Heart left ventricle (tissue), 16 donors: ENCODE results near the gene SIL1. TPM values are rescaled to one million over a fixed set of nuclear protein-coding genes. Genes with fewer than 3 reads are reported as not detected.

ENCODE experiments used
- ATAC-seq, 4 donors: fragments of 200-7000 bp; cut with Tn5 transposase; one replicate each; pipeline ENCODE4 v1.9.1; 2020 to 2022; ENCODE audit warnings: moderate library complexity in 4 of 4, mild to moderate bottlenecking in 3 of 4, moderate number of reproducible peaks in 1 of 4
- DNase-seq, 5 donors: peaks; one replicate each; pipeline ENCODE4 v3.0.0-alpha.2; 2020
- H3K27ac ChIP-seq, 12 donors: fragments of 200-600 bp; sonication (generic) in 4 of 12; one replicate each; pipeline versions ENCODE4 v1.5.0 to v1.8.0; 2016 to 2022; ENCODE audit warnings: mild to moderate bottlenecking in 2 of 12
- H3K27me3 ChIP-seq, 9 donors: fragments of 200-600 bp; sonication (generic) in 2 of 9; one replicate each; pipeline versions ENCODE4 v1.5.1 to v1.8.0; 2016 to 2022; ENCODE audit warnings: mild to moderate bottlenecking in 3 of 9
- H3K36me3 ChIP-seq, 9 donors: fragments of 200-600 bp; sonication (generic) in 2 of 9; one replicate each; pipeline versions ENCODE4 v1.5.0 to v1.8.0; 2018 to 2022; ENCODE audit warnings: mild to moderate bottlenecking in 2 of 9
- H3K4me1 ChIP-seq, 12 donors: fragments of 200-600 bp; sonication (generic) in 4 of 12; one replicate each; pipeline versions ENCODE4 v1.5.0 to v1.8.0; 2016 to 2022; ENCODE audit warnings: mild to moderate bottlenecking in 3 of 12
- H3K4me3 ChIP-seq, 12 donors: fragments of 200-600 bp; sonication (generic) in 4 of 12; one replicate each; pipeline versions ENCODE4 v1.5.0 to v1.8.0; 2017 to 2022; ENCODE audit warnings: mild to moderate bottlenecking in 9 of 12, moderate library complexity in 4 of 12
- H3K9me3 ChIP-seq, 12 donors: fragments of 200-600 bp; sonication (generic) in 4 of 12; one replicate each; pipeline versions ENCODE4 v1.5.0 to v1.8.0; 2016 to 2022; ENCODE audit warnings: mild to moderate bottlenecking in 1 of 12
- POLR2A ChIP-seq, 2 donors: fragments of 450-650 bp; IDR thresholded peaks; one replicate each; pipeline ENCODE4 v1.6.1; 2017; ENCODE audit warnings: antibody characterized with exemption in 2 of 2, mild to moderate bottlenecking in 2 of 2, moderate library complexity in 2 of 2
- WGBS, 4 donors: extraction: QIAGEN DNeasy Blood & Tissue Kit in 2 of 4; methylation state at CpG; one replicate each; pipeline versions ENCODE4 v1.1.5 to v1.1.7; 2013 to 2018; 5-methylcytosine and 5-hydroxymethylcytosine counted together
- intact Hi-C, 10 donors: fragments of 100-400 bp; cut with DNase I; formaldehyde crosslinking; loops; one replicate each; pipeline versions ENCODE4 v1.11.1 to v1.14.2; 2022
- polyA plus RNA-seq, 2 donors: library from polyadenylated mRNA; stranded (reverse); fragments of 200-250 nt; gene quantifications; one replicate each; pipeline ENCODE4 v1.2.3, GENCODE V29; 2013
- total RNA-seq, 9 donors: library from RNA; depleted of rRNA in 2 of 9; stranded (reverse); fragments of >200 nt in 2 of 9; fragmentation: NEBNext Ultra II Directional in 3 of 9; extraction: Animal tissue kit (Norgen Biotek cat#: 25700) in 3 of 9; gene quantifications; one replicate each; pipeline versions ENCODE4 v1.1.0 to v1.2.4, GENCODE V29; 2016 to 2023
- TF ChIP-seq, protein P1 (sequence below), 12 donors: fragments of 200-600 bp; sonication (generic) in 4 of 12; IDR thresholded peaks; one replicate each; pipeline versions ENCODE4 v1.5.0 to v1.8.0; 2018 to 2022; ENCODE audit warnings: antibody characterized with exemption in 12 of 12, mild to moderate bottlenecking in 5 of 12
- donor health status: ischemic (EF 13 %, LVEDD 7.1; RV severe dilation, severe dysfunction).
- donor health status: healthy with polysubstance abuse.
- donor health status: DM: no; HTN: yes; CAD: no.
- donor health status: DM: no; HTN: no; CAD: no.
- donor health status: ischemic (EF 25% LVEDD 6.9; RV normal size, moderate dysfunction).
- donor health status: ischemic (EF 25% LVEDD 5.7; RV mildly dilated, moderate dysfunction).
- donor health status: healthy.
- donor health status: DM: yes; HTN: yes; CAD: no.
- donor health status: ischemic (EF 35%, LVEDD 5.7; RV mildly dilated, moderate dysfunction).
- donor health status: nonischemic (EF 11% LVEDD 7.7; RV severe dilation, severe dysfunction).
- donor health status: DM: yes; HTN: yes; CAD: no.
- donor health status: PGD.
- donor health status: ischemic (EF 29% LVEDD 5.4; RV normal size, mild dysfunction).
- donor health status: nonischemic (EF 23%, LVEDD 6.1; RV moderate dilation, normal function).

SIL1 gene
- total and polyA plus RNA-seq, 11 donors = 33.8 to 341 (median 40.2) TPM

DNA sequence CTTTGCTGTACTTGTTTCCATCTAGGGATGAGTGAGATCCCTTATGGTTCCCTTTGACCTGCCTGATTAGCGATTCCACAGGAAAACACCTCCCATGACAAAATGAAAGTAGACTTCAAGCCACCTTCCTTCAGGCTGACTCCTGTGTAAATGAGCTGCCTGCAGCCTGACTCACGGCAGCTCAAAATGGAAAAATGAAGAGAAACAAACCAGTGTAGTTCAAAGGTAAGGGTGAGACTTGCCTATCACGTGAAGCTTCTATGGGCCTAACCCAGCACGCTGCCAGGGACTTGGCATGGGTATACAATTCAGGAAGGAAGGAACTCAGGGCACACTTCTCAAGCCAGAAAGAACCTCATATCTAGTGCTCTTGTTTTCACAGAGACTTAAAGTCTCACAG lies 212.9 kb downstream of the SIL1 start:
- DNase-seq (no peak), ATAC-seq (no peak)

DNA sequence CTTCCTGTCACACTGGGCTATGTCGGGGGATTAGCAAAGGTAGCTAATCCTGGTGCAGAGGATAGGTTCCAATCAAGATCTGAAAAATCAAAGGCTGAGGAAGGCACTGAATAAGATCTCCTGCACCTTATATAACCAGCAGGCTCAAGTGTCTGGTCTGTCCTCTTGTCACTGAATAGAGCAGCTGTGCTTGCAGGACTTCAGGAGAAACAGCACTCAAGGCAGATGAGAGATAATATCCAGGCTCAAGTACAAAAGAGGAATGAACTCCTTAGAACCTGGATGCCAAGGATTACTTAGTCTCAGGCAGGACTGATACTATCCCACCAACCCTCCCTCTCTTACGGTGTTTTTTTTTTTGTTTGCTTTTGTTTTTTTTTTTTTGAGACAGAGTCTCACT lies 214.2 kb downstream of the SIL1 start:
- H3K27ac ChIP-seq = no peak overlapping the region
- H3K4me1 ChIP-seq = peaks cover 0 to 23% (median 5%) of the 10 kb centered on the region in 12 donors
- intact Hi-C loops = no loop called here
- TF ChIP-seq, protein P1, sequence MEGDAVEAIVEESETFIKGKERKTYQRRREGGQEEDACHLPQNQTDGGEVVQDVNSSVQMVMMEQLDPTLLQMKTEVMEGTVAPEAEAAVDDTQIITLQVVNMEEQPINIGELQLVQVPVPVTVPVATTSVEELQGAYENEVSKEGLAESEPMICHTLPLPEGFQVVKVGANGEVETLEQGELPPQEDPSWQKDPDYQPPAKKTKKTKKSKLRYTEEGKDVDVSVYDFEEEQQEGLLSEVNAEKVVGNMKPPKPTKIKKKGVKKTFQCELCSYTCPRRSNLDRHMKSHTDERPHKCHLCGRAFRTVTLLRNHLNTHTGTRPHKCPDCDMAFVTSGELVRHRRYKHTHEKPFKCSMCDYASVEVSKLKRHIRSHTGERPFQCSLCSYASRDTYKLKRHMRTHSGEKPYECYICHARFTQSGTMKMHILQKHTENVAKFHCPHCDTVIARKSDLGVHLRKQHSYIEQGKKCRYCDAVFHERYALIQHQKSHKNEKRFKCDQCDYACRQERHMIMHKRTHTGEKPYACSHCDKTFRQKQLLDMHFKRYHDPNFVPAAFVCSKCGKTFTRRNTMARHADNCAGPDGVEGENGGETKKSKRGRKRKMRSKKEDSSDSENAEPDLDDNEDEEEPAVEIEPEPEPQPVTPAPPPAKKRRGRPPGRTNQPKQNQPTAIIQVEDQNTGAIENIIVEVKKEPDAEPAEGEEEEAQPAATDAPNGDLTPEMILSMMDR (IDR thresholded peaks at IDR 0.05) = no peak
- no peak for TF ChIP-seq POLR2A (IDR thresholded peaks at IDR 0.05)
- no peak for DNase-seq
- no peaks in the 10 kb centered on the region for H3K27me3 ChIP-seq
- no peaks in the 10 kb centered on the region for H3K9me3 ChIP-seq
- 85 to 95% (median 91%) methylated on average over 2 of the region's 2 CpGs for WGBS, 4 donors
- H3K36me3 ChIP-seq = no peaks in the 10 kb centered on the region
- no peak overlapping the region for H3K4me3 ChIP-seq
- ATAC-seq = no peak

More for the DNA sequence above, 212.9 kb downstream of the SIL1 start:
- Histone ChIP-seq H3K27ac (no peak overlapping the region), H3K4me3 (no peak overlapping the region), H3K9me3 (no peaks in the 10 kb centered on the region), H3K27me3 (no peaks in the 10 kb centered on the region), H3K36me3 (no peaks in the 10 kb centered on the region), H3K4me1 (peaks cover 0 to 20% (median 5%) of the 10 kb centered on the region in 12 donors)
- WGBS, 4 donors = 58 to 80% (median 68%) methylated on average over 4 of the region's 4 CpGs
- TF ChIP-seq POLR2A (IDR thresholded peaks at IDR 0.05) = no peak
- TF ChIP-seq, protein P1 (IDR thresholded peaks at IDR 0.05) = no peak
- intact Hi-C loops = no loop called here

DNA sequence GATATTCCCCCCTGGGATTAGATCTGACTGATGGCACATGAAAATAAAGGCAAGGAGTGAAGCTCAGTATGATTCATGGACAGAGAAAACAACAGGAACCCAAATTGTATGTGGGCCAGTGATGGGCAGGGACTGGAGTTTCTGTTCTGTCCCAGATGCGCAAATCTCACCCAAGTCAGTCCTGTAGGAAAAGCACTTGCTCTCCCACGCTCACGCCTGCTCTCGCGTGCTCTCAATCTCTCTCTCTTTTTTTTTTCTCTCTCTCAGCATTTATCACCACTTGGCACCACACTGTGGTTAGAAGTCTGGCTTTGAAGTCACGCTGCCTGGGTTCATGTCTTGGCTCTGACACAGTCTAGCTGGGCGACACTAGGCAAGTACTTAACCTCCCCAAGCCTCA lies 216.6 kb downstream of the SIL1 start:
- Histone ChIP-seq H3K9me3 (no peaks in the 10 kb centered on the region), H3K27ac (no peak overlapping the region), H3K4me3 (no peak overlapping the region), H3K27me3 (no peaks in the 10 kb centered on the region), H3K36me3 (no peaks in the 10 kb centered on the region), H3K4me1 (peaks cover 0 to 23% (median 5%) of the 10 kb centered on the region in 12 donors)
- no peak for DNase-seq
- intact Hi-C loops = no loop called here
- no peak for TF ChIP-seq POLR2A (IDR thresholded peaks at IDR 0.05)
- TF ChIP-seq, protein P1 (IDR thresholded peaks at IDR 0.05) = no peak
- WGBS, 4 donors = 50 to 69% (median 62%) methylated on average over 7 of the region's 7 CpGs
- peak in 2 of 4 donors; percentile 27 to 33 for ATAC-seq

DNA sequence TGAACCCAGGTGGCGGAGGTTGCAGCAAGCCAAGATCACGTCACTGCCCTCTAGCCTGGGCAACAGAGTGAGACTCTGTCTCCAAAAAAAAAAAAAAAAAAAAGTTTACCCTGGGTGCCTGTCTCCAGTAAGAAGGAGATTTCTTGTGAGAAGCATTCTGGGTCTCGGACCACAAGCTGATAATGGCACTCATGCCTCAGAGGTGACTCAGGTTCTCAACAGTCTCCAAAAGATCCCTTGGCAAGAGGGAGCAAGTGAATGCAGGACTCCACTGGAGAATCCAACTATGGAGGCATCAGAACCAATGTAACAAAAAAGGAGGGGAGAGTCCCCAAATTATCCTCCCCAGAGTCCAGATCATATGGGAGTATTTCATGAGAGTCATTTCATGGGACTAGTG lies 217.0 kb downstream of the SIL1 start:
- intact Hi-C loops = no loop called here
- TF ChIP-seq, protein P1 (IDR thresholded peaks at IDR 0.05) = no peak
- TF ChIP-seq POLR2A (IDR thresholded peaks at IDR 0.05) = no peak
- H3K36me3 ChIP-seq = no peaks in the 10 kb centered on the region
- DNase-seq = no peak
- WGBS, 4 donors = 86 to 96% (median 93%) methylated on average over 3 of the region's 3 CpGs
- peaks cover 0 to 23% (median 5%) of the 10 kb centered on the region in 12 donors for H3K4me1 ChIP-seq
- H3K27ac ChIP-seq = no peak overlapping the region
- no peak for ATAC-seq
- H3K27me3 ChIP-seq = no peaks in the 10 kb centered on the region
- H3K9me3 ChIP-seq = no peaks in the 10 kb centered on the region
- H3K4me3 ChIP-seq = no peak overlapping the region
